DND-41 (cell line): Measurements from ENCODE around the gene FAAH.

Source experiments
- EZH2 ChIP-seq: IDR thresholded peaks from 3 replicates; pipeline ENCODE4 v1.6.1; 2012; ENCODE audit warnings: borderline replicate concordance, low read depth, mild to moderate bottlenecking, moderate library complexity, low read length, inconsistent platforms; ENCODE audit not compliant: severe bottlenecking
- TF ChIP-seq, protein P1 (sequence below): IDR thresholded peaks from 2 replicates; pipeline ENCODE4 v1.5.1; 2012; ENCODE audit warnings: borderline replicate concordance, low read length, moderate library complexity, mild to moderate bottlenecking; ENCODE audit not compliant: poor library complexity, severe bottlenecking; ENCODE audit errors: extremely low read depth

DNA sequence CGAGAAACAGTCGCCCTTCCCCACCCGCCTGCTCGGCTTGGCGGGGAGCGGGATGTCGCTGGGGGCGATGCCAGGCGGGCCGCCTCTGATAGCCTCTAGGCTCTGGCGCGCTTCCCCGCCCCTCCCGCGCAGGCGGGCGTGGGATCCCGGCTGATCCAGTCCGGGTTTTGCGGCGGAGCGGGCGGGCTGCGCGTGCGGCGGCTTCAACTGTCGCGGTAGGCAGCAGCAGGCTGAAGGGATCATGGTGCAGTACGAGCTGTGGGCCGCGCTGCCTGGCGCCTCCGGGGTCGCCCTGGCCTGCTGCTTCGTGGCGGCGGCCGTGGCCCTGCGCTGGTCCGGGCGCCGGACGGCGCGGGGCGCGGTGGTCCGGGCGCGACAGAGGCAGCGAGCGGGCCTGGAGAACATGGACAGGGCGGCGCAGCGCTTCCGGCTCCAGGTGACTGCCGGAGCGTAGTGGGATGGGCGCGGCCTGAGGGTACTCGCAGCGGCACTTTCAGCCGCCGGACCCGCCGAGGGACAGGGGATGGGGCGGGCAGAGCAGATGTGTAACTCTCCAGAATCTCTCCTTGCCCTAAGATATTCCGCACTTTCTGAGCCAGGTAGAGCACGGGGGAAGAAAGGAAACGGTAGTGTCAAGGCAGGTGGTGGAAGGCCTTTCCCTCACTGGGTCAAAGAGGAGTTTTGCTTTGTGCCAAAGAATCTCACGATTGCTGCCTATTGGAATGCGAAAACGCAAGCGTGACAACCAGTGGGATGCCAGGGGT, at the start of gene FAAH:
- TF ChIP-seq, protein P1, sequence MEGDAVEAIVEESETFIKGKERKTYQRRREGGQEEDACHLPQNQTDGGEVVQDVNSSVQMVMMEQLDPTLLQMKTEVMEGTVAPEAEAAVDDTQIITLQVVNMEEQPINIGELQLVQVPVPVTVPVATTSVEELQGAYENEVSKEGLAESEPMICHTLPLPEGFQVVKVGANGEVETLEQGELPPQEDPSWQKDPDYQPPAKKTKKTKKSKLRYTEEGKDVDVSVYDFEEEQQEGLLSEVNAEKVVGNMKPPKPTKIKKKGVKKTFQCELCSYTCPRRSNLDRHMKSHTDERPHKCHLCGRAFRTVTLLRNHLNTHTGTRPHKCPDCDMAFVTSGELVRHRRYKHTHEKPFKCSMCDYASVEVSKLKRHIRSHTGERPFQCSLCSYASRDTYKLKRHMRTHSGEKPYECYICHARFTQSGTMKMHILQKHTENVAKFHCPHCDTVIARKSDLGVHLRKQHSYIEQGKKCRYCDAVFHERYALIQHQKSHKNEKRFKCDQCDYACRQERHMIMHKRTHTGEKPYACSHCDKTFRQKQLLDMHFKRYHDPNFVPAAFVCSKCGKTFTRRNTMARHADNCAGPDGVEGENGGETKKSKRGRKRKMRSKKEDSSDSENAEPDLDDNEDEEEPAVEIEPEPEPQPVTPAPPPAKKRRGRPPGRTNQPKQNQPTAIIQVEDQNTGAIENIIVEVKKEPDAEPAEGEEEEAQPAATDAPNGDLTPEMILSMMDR, result no peak
- TF ChIP-seq EZH2, result no peak
